HEK293 (cell line): ENCODE measurements around the gene PCLO.

Experiments
- CTCF ChIA-PET: fragments of 350-600 bp; formaldehyde crosslinking; extraction: SDS; loops from one replicate; lab custom pipeline; 2021; ENCODE audit warnings: antibody characterized with exemption; lab: Yijun Ruan, JAX
- POLR2A ChIA-PET: fragments of 300-600 bp; formaldehyde crosslinking; extraction: SDS; loops from one replicate; lab custom pipeline; 2020; ENCODE audit warnings: antibody characterized with exemption, inconsistent platforms; lab: Yijun Ruan, JAX
- H3K27ac ChIP-seq: fragments of 200-500 bp; sonication (Bioruptor generic); 2 replicates; pipeline ENCODE4 v1.5.1; 2014; ENCODE audit warnings: low read depth, low read length, control low read depth, inconsistent platforms; ENCODE audit errors: extremely low read depth
- H3K36me3 ChIP-seq, 2 experiments: fragments of 200-500 bp in 1 of 2; sonication (Bioruptor generic) in 1 of 2; 1 replicate in 1 of 2; 2 replicates in 1 of 2; pipeline ENCODE4 v1.5.1; 2014 to 2017; ENCODE audit warnings: inconsistent platforms in 2 of 2, low read length in 2 of 2; ENCODE audit not compliant: control insufficient read depth in 2 of 2, insufficient read depth in 1 of 2
- H3K4me1 ChIP-seq: fragments of 200-500 bp; sonication (Bioruptor generic); 2 replicates; pipeline ENCODE4 v1.5.1; 2014; ENCODE audit warnings: mild to moderate bottlenecking, low read length, inconsistent platforms; ENCODE audit not compliant: control insufficient read depth, insufficient read depth
- H3K4me3 ChIP-seq: 2 replicates; pipeline ENCODE4 v1.5.1; 2011; ENCODE audit warnings: low read depth, mild to moderate bottlenecking, control low read depth, low read length, moderate library complexity
- H3K9me3 ChIP-seq: fragments of 200-500 bp; sonication (Bioruptor generic); 2 replicates; pipeline ENCODE4 v1.5.1; 2014; ENCODE audit warnings: low read depth, low read length, inconsistent platforms; ENCODE audit not compliant: control insufficient read depth, insufficient read depth
- GLI4 ChIP-seq: fragments of 450-650 bp; formaldehyde crosslinking; IDR thresholded peaks from 2 replicates; pipeline ENCODE4 v1.5.1; 2016; ENCODE audit warnings: missing biosample characterization, missing genetic modification characterization
- WT1 ChIP-seq: fragments of 450-650 bp; formaldehyde crosslinking; IDR thresholded peaks from 2 replicates; pipeline ENCODE4 v1.5.1; 2016; ENCODE audit warnings: missing biosample characterization, missing genetic modification characterization
- YY1 ChIP-seq: fragments of 450-650 bp; formaldehyde crosslinking; IDR thresholded peaks from 2 replicates; pipeline ENCODE4 v1.5.1; 2018; ENCODE audit warnings: missing biosample characterization, missing genetic modification characterization
- ZBTB7A ChIP-seq: fragments of 450-650 bp; formaldehyde crosslinking; IDR thresholded peaks from 2 replicates; pipeline ENCODE4 v1.5.1; 2016; ENCODE audit warnings: low read depth, missing biosample characterization, missing genetic modification characterization
- ZFP3 ChIP-seq: fragments of 450-650 bp; formaldehyde crosslinking; IDR thresholded peaks from 2 replicates; pipeline ENCODE4 v1.5.1; 2016; ENCODE audit warnings: low read depth, missing biosample characterization, missing genetic modification characterization
- ZNF10 ChIP-seq: fragments of 450-650 bp; formaldehyde crosslinking; IDR thresholded peaks from 2 replicates; pipeline ENCODE4 v1.5.1; 2017; ENCODE audit warnings: missing biosample characterization, missing genetic modification characterization
- ZNF140 ChIP-seq: fragments of 450-650 bp; formaldehyde crosslinking; IDR thresholded peaks from 2 replicates; pipeline ENCODE4 v1.5.1; 2016; ENCODE audit warnings: missing biosample characterization, missing genetic modification characterization
- ZNF157 ChIP-seq: fragments of 450-650 bp; formaldehyde crosslinking; IDR thresholded peaks from 2 replicates; pipeline ENCODE4 v1.5.1; 2016; ENCODE audit warnings: missing biosample characterization, missing genetic modification characterization
- ZNF169 ChIP-seq: fragments of 450-650 bp; formaldehyde crosslinking; IDR thresholded peaks from 2 replicates; pipeline ENCODE4 v1.5.1; 2016; ENCODE audit warnings: missing biosample characterization, missing genetic modification characterization
- ZNF214 ChIP-seq: fragments of 450-650 bp; formaldehyde crosslinking; IDR thresholded peaks from 2 replicates; pipeline ENCODE4 v1.5.1; 2017; ENCODE audit warnings: missing biosample characterization, mild to moderate bottlenecking, missing genetic modification characterization, borderline replicate concordance
- ZNF274 ChIP-seq, 2 experiments: fragments of 200-500 bp in 1 of 2; fragments of 450-650 bp in 1 of 2; sonication (Bioruptor generic) in 1 of 2; formaldehyde crosslinking in 1 of 2; IDR thresholded peaks; 2 replicates each; pipeline versions ENCODE4 v1.5.1 to v1.6.1; 2014 to 2016; ENCODE audit warnings: borderline replicate concordance in 1 of 2, inconsistent platforms in 1 of 2, low read length in 1 of 2, missing biosample characterization in 1 of 2, missing genetic modification characterization in 1 of 2
- ZNF311 ChIP-seq: fragments of 450-650 bp; formaldehyde crosslinking; IDR thresholded peaks from 2 replicates; pipeline ENCODE4 v1.5.1; 2017; ENCODE audit warnings: missing biosample characterization, missing genetic modification characterization, borderline replicate concordance
- ZNF37A ChIP-seq: fragments of 450-650 bp; IDR thresholded peaks from 2 replicates; pipeline ENCODE4 v1.5.1; 2018; ENCODE audit warnings: missing biosample characterization, missing genetic modification characterization
- ZNF48 ChIP-seq: fragments of 450-650 bp; formaldehyde crosslinking; IDR thresholded peaks from 2 replicates; pipeline ENCODE4 v1.5.1; 2016; ENCODE audit warnings: missing biosample characterization, missing genetic modification characterization
- ZNF510 ChIP-seq: fragments of 450-650 bp; formaldehyde crosslinking; IDR thresholded peaks from 2 replicates; pipeline ENCODE4 v1.5.1; 2018; ENCODE audit warnings: mild to moderate bottlenecking, missing genetic modification characterization, missing biosample characterization; ENCODE audit not compliant: insufficient replicate concordance
- ZNF830 ChIP-seq: fragments of 450-650 bp; IDR thresholded peaks from 2 replicates; pipeline ENCODE4 v1.5.0; 2018; ENCODE audit warnings: missing biosample characterization, missing genetic modification characterization, low read depth, mild to moderate bottlenecking, moderate library complexity
- ZSCAN16 ChIP-seq: fragments of 450-650 bp; formaldehyde crosslinking; IDR thresholded peaks from 2 replicates; pipeline ENCODE4 v1.5.1; 2016; ENCODE audit warnings: missing biosample characterization, missing genetic modification characterization
- TF ChIP-seq, protein P1 (sequence below): fragments of 450-650 bp; formaldehyde crosslinking; conservative IDR thresholded peaks from 2 replicates; pipeline ENCODE4 v1.5.1; 2016; ENCODE audit warnings: low read depth, missing biosample characterization, missing genetic modification characterization
- TF ChIP-seq, protein P2 (sequence below): fragments of 450-650 bp; formaldehyde crosslinking; IDR thresholded peaks from 2 replicates; pipeline ENCODE4 v1.5.1; 2016; ENCODE audit warnings: missing biosample characterization, missing genetic modification characterization
- TF ChIP-seq, protein P3 (sequence below): fragments of 450-650 bp; formaldehyde crosslinking; IDR thresholded peaks from 2 replicates; pipeline ENCODE4 v1.5.1; 2016; ENCODE audit warnings: missing biosample characterization, missing genetic modification characterization, low read depth
- TF ChIP-seq, protein P4 (sequence below): fragments of 450-650 bp; formaldehyde crosslinking; IDR thresholded peaks from 2 replicates; pipeline ENCODE4 v1.5.1; 2016; ENCODE audit warnings: missing biosample characterization, missing genetic modification characterization

The PCLO gene

DNA sequence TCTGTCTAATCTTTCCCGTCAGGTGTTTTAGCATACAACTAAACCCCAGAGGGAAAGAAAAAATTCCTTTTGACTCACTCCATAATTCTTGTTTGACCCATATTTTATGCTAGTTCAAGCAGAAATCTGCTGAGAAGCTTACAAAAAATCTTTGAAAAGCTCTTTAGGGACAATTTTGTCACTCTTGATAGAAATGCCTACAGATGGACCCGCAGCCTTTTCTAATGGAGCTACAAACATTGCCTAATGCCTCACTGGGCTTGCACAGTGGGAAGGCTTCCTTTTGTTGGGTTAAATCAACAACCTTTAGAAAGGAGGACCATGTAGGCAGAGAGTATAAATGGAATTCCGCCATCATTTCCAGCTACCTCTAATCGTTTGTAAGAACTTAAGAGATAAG lies 344.5 kb downstream of the PCLO start:
- ChIA-PET POLR2A (no interaction called here), CTCF (interaction anchor here (1.0 kb wide), 1 partner anchor 9 kb away, joined by 3 read pairs; no protein-coding TSS in a partner anchor)
- H3K4me1 ChIP-seq: no peaks in the 10 kb centered on the region
- H3K9me3 ChIP-seq: no peaks in the 10 kb centered on the region
- H3K27ac ChIP-seq: no peak overlapping the region
- no peak for TF ChIP-seq ZSCAN16 (tag by site-specific recombination)
- TF ChIP-seq ZNF157 (tag by site-specific recombination): no peak
- TF ChIP-seq, protein P1, sequence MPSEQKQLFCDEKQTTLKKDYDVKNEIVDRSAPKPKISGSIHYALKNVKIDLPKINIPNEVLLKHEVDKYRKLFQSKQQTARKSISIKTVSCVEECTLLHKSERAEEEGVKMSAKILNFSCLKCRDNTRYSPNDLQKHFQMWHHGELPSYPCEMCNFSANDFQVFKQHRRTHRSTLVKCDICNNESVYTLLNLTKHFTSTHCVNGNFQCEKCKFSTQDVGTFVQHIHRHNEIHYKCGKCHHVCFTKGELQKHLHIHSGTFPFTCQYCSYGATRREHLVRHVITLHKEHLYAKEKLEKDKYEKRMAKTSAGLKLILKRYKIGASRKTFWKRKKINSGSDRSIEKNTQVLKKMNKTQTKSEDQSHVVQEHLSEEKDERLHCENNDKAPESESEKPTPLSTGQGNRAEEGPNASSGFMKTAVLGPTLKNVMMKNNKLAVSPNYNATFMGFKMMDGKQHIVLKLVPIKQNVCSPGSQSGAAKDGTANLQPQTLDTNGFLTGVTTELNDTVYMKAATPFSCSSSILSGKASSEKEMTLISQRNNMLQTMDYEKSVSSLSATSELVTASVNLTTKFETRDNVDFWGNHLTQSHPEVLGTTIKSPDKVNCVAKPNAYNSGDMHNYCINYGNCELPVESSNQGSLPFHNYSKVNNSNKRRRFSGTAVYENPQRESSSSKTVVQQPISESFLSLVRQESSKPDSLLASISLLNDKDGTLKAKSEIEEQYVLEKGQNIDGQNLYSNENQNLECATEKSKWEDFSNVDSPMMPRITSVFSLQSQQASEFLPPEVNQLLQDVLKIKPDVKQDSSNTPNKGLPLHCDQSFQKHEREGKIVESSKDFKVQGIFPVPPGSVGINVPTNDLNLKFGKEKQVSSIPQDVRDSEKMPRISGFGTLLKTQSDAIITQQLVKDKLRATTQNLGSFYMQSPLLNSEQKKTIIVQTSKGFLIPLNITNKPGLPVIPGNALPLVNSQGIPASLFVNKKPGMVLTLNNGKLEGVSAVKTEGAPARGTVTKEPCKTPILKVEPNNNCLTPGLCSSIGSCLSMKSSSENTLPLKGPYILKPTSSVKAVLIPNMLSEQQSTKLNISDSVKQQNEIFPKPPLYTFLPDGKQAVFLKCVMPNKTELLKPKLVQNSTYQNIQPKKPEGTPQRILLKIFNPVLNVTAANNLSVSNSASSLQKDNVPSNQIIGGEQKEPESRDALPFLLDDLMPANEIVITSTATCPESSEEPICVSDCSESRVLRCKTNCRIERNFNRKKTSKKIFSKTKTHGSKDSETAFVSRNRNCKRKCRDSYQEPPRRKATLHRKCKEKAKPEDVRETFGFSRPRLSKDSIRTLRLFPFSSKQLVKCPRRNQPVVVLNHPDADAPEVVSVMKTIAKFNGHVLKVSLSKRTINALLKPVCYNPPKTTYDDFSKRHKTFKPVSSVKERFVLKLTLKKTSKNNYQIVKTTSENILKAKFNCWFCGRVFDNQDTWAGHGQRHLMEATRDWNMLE (tag by site-specific recombination): no peak
- TF ChIP-seq ZNF10 (tag by site-specific recombination): no peak
- TF ChIP-seq ZNF37A (tag by site-specific recombination): no peak
- TF ChIP-seq GLI4 (tag by site-specific recombination): no peak
- no peak for TF ChIP-seq ZNF48 (tag by site-specific recombination)
- TF ChIP-seq, protein P2, sequence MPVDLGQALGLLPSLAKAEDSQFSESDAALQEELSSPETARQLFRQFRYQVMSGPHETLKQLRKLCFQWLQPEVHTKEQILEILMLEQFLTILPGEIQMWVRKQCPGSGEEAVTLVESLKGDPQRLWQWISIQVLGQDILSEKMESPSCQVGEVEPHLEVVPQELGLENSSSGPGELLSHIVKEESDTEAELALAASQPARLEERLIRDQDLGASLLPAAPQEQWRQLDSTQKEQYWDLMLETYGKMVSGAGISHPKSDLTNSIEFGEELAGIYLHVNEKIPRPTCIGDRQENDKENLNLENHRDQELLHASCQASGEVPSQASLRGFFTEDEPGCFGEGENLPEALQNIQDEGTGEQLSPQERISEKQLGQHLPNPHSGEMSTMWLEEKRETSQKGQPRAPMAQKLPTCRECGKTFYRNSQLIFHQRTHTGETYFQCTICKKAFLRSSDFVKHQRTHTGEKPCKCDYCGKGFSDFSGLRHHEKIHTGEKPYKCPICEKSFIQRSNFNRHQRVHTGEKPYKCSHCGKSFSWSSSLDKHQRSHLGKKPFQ (tag by site-specific recombination): no peak
- TF ChIP-seq YY1 (tag by site-specific recombination): no peak
- no peak for TF ChIP-seq ZNF140 (tag by site-specific recombination)
- TF ChIP-seq ZNF510 (tag by site-specific recombination): no peak
- no peak overlapping the region for H3K4me3 ChIP-seq
- H3K36me3 ChIP-seq: no peaks in the 10 kb centered on the region

DNA sequence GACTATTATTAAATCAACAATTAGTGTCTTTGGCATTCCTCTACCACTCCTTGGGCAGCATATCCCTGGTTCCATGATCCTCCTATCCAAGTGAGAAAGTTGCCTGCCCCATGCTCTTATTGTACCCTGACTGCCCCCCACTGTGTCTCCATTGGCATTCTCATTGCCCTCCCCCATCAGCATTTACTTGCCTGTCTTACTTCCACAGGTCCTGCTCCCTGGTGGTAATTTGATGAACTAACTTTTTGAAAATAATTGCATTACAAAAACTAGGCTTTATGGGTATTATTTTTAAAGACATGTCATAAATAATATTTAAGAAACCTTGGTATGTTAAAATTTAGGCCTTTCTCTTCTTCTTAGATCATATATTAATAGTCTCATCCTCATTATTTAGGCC lies 346.4 kb downstream of the PCLO start:
- Histone ChIP-seq H3K9me3 (no peaks in the 10 kb centered on the region), H3K4me3 (no peak overlapping the region), H3K36me3 (no peaks in the 10 kb centered on the region)
- TF ChIP-seq, protein P3, sequence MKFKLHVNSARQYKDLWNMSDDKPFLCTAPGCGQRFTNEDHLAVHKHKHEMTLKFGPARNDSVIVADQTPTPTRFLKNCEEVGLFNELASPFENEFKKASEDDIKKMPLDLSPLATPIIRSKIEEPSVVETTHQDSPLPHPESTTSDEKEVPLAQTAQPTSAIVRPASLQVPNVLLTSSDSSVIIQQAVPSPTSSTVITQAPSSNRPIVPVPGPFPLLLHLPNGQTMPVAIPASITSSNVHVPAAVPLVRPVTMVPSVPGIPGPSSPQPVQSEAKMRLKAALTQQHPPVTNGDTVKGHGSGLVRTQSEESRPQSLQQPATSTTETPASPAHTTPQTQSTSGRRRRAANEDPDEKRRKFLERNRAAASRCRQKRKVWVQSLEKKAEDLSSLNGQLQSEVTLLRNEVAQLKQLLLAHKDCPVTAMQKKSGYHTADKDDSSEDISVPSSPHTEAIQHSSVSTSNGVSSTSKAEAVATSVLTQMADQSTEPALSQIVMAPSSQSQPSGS (tag by site-specific recombination): no peak
- TF ChIP-seq, protein P4, sequence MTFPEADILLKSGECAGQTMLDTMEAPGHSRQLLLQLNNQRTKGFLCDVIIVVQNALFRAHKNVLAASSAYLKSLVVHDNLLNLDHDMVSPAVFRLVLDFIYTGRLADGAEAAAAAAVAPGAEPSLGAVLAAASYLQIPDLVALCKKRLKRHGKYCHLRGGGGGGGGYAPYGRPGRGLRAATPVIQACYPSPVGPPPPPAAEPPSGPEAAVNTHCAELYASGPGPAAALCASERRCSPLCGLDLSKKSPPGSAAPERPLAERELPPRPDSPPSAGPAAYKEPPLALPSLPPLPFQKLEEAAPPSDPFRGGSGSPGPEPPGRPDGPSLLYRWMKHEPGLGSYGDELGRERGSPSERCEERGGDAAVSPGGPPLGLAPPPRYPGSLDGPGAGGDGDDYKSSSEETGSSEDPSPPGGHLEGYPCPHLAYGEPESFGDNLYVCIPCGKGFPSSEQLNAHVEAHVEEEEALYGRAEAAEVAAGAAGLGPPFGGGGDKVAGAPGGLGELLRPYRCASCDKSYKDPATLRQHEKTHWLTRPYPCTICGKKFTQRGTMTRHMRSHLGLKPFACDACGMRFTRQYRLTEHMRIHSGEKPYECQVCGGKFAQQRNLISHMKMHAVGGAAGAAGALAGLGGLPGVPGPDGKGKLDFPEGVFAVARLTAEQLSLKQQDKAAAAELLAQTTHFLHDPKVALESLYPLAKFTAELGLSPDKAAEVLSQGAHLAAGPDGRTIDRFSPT (tag by site-specific recombination): no peak
- TF ChIP-seq ZNF214 (tag by site-specific recombination) (no peak), ZNF274 (IDR thresholded peaks at IDR 0.05; ENCODE audit: low read length) (no peak), ZNF274 (tag by site-specific recombination; IDR thresholded peaks at IDR 0.05; ENCODE audit: borderline replicate concordance) (no peak), WT1 (no peak), ZNF169 (tag by site-specific recombination) (no peak), ZFP3 (tag by site-specific recombination) (no peak), ZBTB7A (tag by site-specific recombination) (no peak), ZNF830 (tag by site-specific recombination) (no peak), YY1 (tag by site-specific recombination) (no peak), ZNF311 (tag by site-specific recombination) (no peak)
- TF ChIP-seq, all 188 proteins: peak for 0
- Histone ChIP-seq H3K27ac (no peak overlapping the region), H3K4me1 (no peaks in the 10 kb centered on the region)
- POLR2A ChIA-PET: no interaction called here
- CTCF ChIA-PET: no interaction called here
